Choroid plexus epithelial cell (primary cell): ENCODE measurements around the gene IQSEC2.
A peak's percentile ranks its signal among the peaks of the same experiment; 100 is the strongest.

Experiments
- DNase-seq: peaks from one replicate; pipeline ENCODE4 v3.0.0-alpha.2; 2010; ENCODE audit warnings: low read depth
- H3K4me3 ChIP-seq: 2 replicates; pipeline ENCODE4 v1.5.1; 2011; ENCODE audit warnings: low read depth, mild to moderate bottlenecking, control low read depth, low read length, moderate library complexity
- TF ChIP-seq, protein P1 (sequence below): conservative IDR thresholded peaks from 2 replicates; pipeline ENCODE4 v1.5.1; 2011; ENCODE audit warnings: low read depth, mild to moderate bottlenecking, control low read depth, inconsistent platforms, low read length, moderate library complexity

IQSEC2 gene

DNA sequence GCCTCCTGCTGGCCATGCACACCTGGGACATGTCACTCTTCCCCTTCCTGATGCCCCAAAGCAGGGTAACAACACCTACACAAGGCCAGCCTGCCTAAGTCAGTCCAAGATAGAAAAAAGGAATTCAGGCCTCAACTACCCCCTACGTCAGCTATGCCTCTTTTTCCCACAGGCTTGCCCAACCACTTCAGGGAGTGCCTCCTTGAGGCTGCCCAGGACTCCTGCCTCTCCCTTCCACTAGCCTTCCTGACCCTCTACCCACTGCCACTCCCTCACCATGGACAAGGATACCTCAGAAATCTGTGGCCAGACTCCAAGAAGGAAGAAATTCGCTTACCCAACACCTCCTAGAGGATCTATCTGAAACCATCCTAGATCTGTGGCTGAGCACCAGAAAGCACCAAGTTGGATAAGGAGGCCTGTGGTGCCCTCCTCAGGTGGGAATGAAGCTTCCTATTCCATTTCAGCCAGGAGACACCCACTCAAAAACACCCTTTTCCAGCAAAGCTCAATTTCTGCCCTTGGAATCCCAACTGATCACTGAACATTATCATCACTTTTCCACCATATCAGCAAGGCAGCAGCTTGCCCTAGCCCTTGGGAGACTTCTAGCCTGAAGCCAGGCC lies 58.2 kb downstream of the IQSEC2 start:
- peak overlapping the region; percentile 76 for H3K4me3 ChIP-seq
- no peak for DNase-seq
- TF ChIP-seq, protein P1, sequence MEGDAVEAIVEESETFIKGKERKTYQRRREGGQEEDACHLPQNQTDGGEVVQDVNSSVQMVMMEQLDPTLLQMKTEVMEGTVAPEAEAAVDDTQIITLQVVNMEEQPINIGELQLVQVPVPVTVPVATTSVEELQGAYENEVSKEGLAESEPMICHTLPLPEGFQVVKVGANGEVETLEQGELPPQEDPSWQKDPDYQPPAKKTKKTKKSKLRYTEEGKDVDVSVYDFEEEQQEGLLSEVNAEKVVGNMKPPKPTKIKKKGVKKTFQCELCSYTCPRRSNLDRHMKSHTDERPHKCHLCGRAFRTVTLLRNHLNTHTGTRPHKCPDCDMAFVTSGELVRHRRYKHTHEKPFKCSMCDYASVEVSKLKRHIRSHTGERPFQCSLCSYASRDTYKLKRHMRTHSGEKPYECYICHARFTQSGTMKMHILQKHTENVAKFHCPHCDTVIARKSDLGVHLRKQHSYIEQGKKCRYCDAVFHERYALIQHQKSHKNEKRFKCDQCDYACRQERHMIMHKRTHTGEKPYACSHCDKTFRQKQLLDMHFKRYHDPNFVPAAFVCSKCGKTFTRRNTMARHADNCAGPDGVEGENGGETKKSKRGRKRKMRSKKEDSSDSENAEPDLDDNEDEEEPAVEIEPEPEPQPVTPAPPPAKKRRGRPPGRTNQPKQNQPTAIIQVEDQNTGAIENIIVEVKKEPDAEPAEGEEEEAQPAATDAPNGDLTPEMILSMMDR, result peak; percentile 10
